Caco-2 (cell line): ENCODE measurements around the gene ETV6. TPM values are rescaled to one million over a fixed set of nuclear protein-coding genes. Genes with fewer than 3 reads are reported as not detected.

Experiments
- BruUV-seq: library from RNA; stranded (reverse); fragments of 400-500 nt; replicated peaks from 2 replicates; lab custom pipeline; 2021; lab: Mats Ljungman, UMichigan
- CTCF ChIA-PET: fragments of 300-600 bp; sonication (Branson Sonifier 250); formaldehyde crosslinking; loops from one replicate; lab custom pipeline; 2022; ENCODE audit warnings: antibody characterized with exemption; lab: Charles Lee
- POLR2A ChIA-PET: fragments of 300-600 bp; sonication (Branson Sonifier 250); formaldehyde crosslinking; loops from one replicate; lab custom pipeline; 2022; ENCODE audit warnings: antibody characterized with exemption; lab: Charles Lee
- DNase-seq, 2 experiments: peaks; one replicate each; pipeline versions ENCODE4 v3.0.0 to v3.0.0-alpha.2; 2020 to 2022
- H3K27me3 ChIP-seq: replicated peaks from 2 replicates; pipeline ENCODE4 v1.6.0; 2011; ENCODE audit warnings: low read length; ENCODE audit not compliant: control insufficient read depth, insufficient read depth
- H3K36me3 ChIP-seq: 2 replicates; pipeline ENCODE4 v1.5.1; 2011; ENCODE audit warnings: low read length; ENCODE audit not compliant: control insufficient read depth, insufficient read depth
- H3K4me1 ChIP-seq: fragments of 250-450 bp; sonication (Bioruptor Pico); 2 replicates; pipeline ENCODE4 v1.5.1; 2020; ENCODE audit warnings: mild to moderate bottlenecking
- H3K4me3 ChIP-seq: 2 replicates; pipeline ENCODE4 v1.5.1; 2011; ENCODE audit warnings: low read depth, mild to moderate bottlenecking, control low read depth, low read length
- H3K9me3 ChIP-seq: fragments of 250-450 bp; sonication (Bioruptor Pico); 2 replicates; pipeline ENCODE4 v1.5.1; 2020; ENCODE audit warnings: mild to moderate bottlenecking, moderate library complexity
- H3K27ac Mint-ChIP-seq: one replicate; pipeline ENCODE4 v1.8.0; 2022; ENCODE audit warnings: mixed read lengths; ENCODE audit not compliant: unreplicated experiment
- H3K27me3 Mint-ChIP-seq: one replicate; pipeline ENCODE4 v1.8.0; 2022; ENCODE audit warnings: mixed read lengths; ENCODE audit not compliant: insufficient read depth, unreplicated experiment
- H3K36me3 Mint-ChIP-seq: one replicate; pipeline ENCODE4 v1.8.0; 2022; ENCODE audit warnings: mild to moderate bottlenecking, mixed read lengths; ENCODE audit not compliant: insufficient read depth, unreplicated experiment
- H3K4me1 Mint-ChIP-seq: one replicate; pipeline ENCODE4 v1.8.0; 2022; ENCODE audit warnings: low read depth, mixed read lengths; ENCODE audit not compliant: unreplicated experiment
- H3K4me3 Mint-ChIP-seq: one replicate; pipeline ENCODE4 v1.8.0; 2022; ENCODE audit warnings: mild to moderate bottlenecking, moderate library complexity, mixed read lengths; ENCODE audit not compliant: unreplicated experiment
- H3K9me3 Mint-ChIP-seq: one replicate; pipeline ENCODE4 v1.8.0; 2022; ENCODE audit warnings: mixed read lengths; ENCODE audit not compliant: unreplicated experiment
- intact Hi-C: fragments of 100-400 bp; cut with micrococcal nuclease; formaldehyde crosslinking; loops from one replicate; pipeline ENCODE4 v1.10.0; 2022; ENCODE audit not compliant: unreplicated experiment
- total RNA-seq: library from RNA; stranded (reverse); gene quantifications from 2 replicates; pipeline ENCODE4 v1.2.3, GENCODE V29; 2022
- TF ChIP-seq, protein P1 (sequence below), 2 experiments: fragments of 200-600 bp in 1 of 2; IDR thresholded peaks; 1 replicate in 1 of 2; 2 replicates in 1 of 2; pipeline versions ENCODE4 v1.5.1 to v1.8.0; 2011 to 2022; ENCODE audit warnings: antibody characterized with exemption in 1 of 2, control low read depth in 1 of 2, inconsistent platforms in 1 of 2, low read depth in 1 of 2, low read length in 1 of 2, mild to moderate bottlenecking in 1 of 2, moderate library complexity in 1 of 2; ENCODE audit not compliant: insufficient read depth in 1 of 2, severe bottlenecking in 1 of 2, unreplicated experiment in 1 of 2

Gene ETV6
- total RNA-seq, 1 experiment from 2014 or later: 15.6 TPM

DNA sequence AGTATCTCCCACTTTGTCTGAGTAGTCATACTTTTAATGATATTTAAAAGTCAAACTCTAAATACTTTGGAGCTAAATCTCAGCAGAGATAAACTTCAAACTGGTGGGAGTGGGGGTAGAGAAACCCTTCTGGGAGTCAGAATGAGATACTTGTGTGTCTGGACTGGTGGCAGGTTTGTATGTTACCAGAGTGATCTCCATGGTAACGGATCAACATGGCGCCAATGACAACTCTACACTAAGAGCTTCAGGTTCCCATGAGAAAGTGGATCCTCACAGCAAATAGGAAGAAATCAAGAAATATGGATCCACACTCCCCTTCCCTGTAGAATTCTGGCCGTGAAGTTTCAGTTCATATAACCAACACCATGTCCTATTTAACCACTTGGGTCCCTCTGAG lies 121.9 kb downstream of the ETV6 start:
- Histone ChIP-seq H3K27me3 (no peaks in the 10 kb centered on the region), H3K4me1 (peaks cover 9% of the 10 kb centered on the region), H3K36me3 (no peaks in the 10 kb centered on the region), H3K9me3 (no peaks in the 10 kb centered on the region), H3K4me3 (no peak overlapping the region)
- CTCF ChIA-PET: no interaction called here
- Mint-ChIP-seq H3K4me1 (peaks cover 19% of the 10 kb centered on the region), H3K9me3 (no peaks in the 10 kb centered on the region), H3K27ac (no peak overlapping the region), H3K27me3 (no peaks in the 10 kb centered on the region), H3K36me3 (no peaks in the 10 kb centered on the region), H3K4me3 (no peak overlapping the region)
- no peak for DNase-seq
- POLR2A ChIA-PET: no interaction called here
- no TSS peak for BruUV-seq
- TF ChIP-seq, protein P1, sequence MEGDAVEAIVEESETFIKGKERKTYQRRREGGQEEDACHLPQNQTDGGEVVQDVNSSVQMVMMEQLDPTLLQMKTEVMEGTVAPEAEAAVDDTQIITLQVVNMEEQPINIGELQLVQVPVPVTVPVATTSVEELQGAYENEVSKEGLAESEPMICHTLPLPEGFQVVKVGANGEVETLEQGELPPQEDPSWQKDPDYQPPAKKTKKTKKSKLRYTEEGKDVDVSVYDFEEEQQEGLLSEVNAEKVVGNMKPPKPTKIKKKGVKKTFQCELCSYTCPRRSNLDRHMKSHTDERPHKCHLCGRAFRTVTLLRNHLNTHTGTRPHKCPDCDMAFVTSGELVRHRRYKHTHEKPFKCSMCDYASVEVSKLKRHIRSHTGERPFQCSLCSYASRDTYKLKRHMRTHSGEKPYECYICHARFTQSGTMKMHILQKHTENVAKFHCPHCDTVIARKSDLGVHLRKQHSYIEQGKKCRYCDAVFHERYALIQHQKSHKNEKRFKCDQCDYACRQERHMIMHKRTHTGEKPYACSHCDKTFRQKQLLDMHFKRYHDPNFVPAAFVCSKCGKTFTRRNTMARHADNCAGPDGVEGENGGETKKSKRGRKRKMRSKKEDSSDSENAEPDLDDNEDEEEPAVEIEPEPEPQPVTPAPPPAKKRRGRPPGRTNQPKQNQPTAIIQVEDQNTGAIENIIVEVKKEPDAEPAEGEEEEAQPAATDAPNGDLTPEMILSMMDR (IDR thresholded peaks at IDR 0.05; ENCODE audit: insufficient read depth in 1 of 2, low read depth in 1 of 2, low read length in 1 of 2, severe bottlenecking in 1 of 2, unreplicated experiment in 1 of 2): no peak
- intact Hi-C loops: no loop called here

DNA sequence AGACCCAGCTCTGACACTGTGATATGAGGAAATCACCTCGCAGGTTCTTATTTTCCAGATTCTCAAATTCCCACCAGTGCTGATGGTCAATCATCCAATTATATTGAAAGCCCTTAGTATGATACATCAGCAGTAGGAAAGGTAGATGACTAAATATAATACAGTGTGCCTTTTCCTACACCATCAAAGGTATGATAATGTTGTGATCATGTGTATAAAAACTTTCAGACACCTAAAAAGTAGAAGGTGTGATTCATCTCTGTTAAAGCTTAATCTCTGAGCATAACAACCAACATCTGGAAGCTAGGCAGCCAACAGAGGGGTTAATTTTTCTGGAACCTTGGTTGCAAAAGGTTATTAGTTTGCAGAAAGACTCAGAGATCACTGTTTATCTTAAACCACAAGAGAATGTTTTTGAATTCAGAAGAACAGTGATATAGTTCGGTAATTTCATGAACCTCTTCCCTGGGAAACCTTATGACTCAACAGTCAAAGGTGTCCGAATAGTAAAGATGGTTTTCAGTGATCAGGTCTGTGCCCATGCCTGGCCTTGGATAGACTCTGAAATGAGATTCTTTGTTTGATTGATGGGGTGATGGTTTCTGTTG lies 122.5 kb downstream of the ETV6 start:
- Mint-ChIP-seq H3K4me3 (no peak overlapping the region), H3K9me3 (no peaks in the 10 kb centered on the region), H3K27me3 (no peaks in the 10 kb centered on the region), H3K4me1 (peaks cover 19% of the 10 kb centered on the region), H3K36me3 (no peaks in the 10 kb centered on the region), H3K27ac (no peak overlapping the region)
- no peaks in the 10 kb centered on the region for H3K36me3 ChIP-seq
- ChIA-PET CTCF (no interaction called here), POLR2A (no interaction called here)
- BruUV-seq: no TSS peak
- H3K9me3 ChIP-seq: no peaks in the 10 kb centered on the region
- intact Hi-C loops: no loop called here
- no peak for DNase-seq
- no peak overlapping the region for H3K4me3 ChIP-seq
- no peaks in the 10 kb centered on the region for H3K27me3 ChIP-seq
- H3K4me1 ChIP-seq: peaks cover 9% of the 10 kb centered on the region
- TF ChIP-seq, protein P1 (IDR thresholded peaks at IDR 0.05; ENCODE audit: insufficient read depth in 1 of 2, low read depth in 1 of 2, low read length in 1 of 2, severe bottlenecking in 1 of 2, unreplicated experiment in 1 of 2): no peak

DNA sequence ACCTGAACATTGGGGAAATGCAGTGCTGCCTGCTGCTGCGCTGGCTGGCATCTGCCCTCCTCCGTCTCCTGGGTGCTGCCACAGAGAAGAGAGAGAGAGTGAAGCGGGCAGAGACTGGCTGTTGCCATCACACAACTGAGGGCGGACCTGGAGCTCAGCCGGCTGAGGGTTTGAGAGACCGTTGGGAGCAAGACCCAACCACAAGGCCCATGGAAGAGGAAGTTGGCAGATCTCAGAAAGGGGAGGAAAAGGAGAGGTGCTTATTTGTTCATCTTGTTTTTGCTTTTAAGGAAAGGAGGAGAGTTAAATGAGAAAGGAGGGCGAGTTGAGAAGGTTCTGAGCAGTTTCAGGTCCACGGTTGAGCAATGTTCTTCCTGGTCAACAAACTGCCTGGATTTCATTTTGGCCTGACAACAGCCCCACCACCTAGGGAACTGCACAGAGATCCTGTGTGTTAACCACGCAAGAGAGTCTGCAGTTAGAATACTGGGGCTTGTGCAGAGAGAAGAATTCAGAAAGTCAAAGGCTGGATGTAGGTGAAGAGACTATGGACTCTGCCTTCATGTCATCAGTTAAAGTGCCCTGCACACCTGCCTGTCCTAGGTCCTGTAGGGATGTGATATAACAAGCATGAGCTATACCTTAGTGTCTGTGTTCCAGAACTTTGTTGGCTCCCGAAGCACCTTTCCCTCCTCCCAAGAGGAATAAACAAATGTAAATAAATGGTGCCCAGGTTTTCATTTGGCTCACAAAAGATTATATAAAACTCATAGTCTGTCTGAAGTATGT lies 124.6 kb downstream of the ETV6 start:
- intact Hi-C loops: no loop called here
- H3K27ac Mint-ChIP-seq: no peak overlapping the region
- no peaks in the 10 kb centered on the region for H3K27me3 Mint-ChIP-seq
- CTCF ChIA-PET: no interaction called here
- no peaks in the 10 kb centered on the region for H3K9me3 Mint-ChIP-seq
- no peak overlapping the region for H3K4me3 ChIP-seq
- no peak overlapping the region for H3K4me3 Mint-ChIP-seq
- H3K36me3 ChIP-seq: no peaks in the 10 kb centered on the region
- DNase-seq: no peak
- H3K4me1 Mint-ChIP-seq: peaks cover 12% of the 10 kb centered on the region
- no TSS peak for BruUV-seq
- no peaks in the 10 kb centered on the region for H3K4me1 ChIP-seq
- TF ChIP-seq, protein P1 (IDR thresholded peaks at IDR 0.05; ENCODE audit: insufficient read depth in 1 of 2, low read depth in 1 of 2, low read length in 1 of 2, severe bottlenecking in 1 of 2, unreplicated experiment in 1 of 2): no peak
- POLR2A ChIA-PET: no interaction called here
- H3K36me3 Mint-ChIP-seq: no peaks in the 10 kb centered on the region
- no peaks in the 10 kb centered on the region for H3K27me3 ChIP-seq
- H3K9me3 ChIP-seq: no peaks in the 10 kb centered on the region
